Measurements from ENCODE around the gene TNRC18. TPM values are rescaled to one million over a fixed set of nuclear protein-coding genes. Genes with fewer than 3 reads are reported as not detected.

TNRC18 gene
- total RNA-seq, 2 experiments from 2014 or later: 12.2 to 64.2 TPM

- H3K79me2 ChIP-seq (ENCODE audit: insufficient read depth, low read depth, low read length): no peaks in the 10 kb centered on the region
- peak overlapping the region; percentile 68 for H3K4me2 ChIP-seq (ENCODE audit: low read length)
- H4K20me1 ChIP-seq (ENCODE audit: insufficient read depth, low read length): no peaks in the 10 kb centered on the region
- no peaks in the 10 kb centered on the region for H3K9me3 ChIP-seq (ENCODE audit: low read length)
- intact Hi-C loops (cut with micrococcal nuclease; ENCODE audit: unreplicated experiment): loop anchor here (1.0 kb wide), 2 partner anchors 11 to 27 kb away; no protein-coding TSS in a partner anchor
- H3K9me2 ChIP-seq (ENCODE audit: insufficient read depth, low read length): no peaks in the 10 kb centered on the region
- no TSS peak for BruUV-seq (replicated peaks)
- peaks cover 27% of the 10 kb centered on the region for H3K4me1 ChIP-seq (ENCODE audit: insufficient read depth, low read length, poor library complexity, severe bottlenecking)
- H2AFZ ChIP-seq (ENCODE audit: low read length): 0 out of 2 replicates have a peak overlapping the region, but pooled peaks have one; percentile 16
- peak overlapping the region; percentile 81 for H3K4me3 ChIP-seq (ENCODE audit: low read depth, low read length, poor library complexity, severe bottlenecking)
- DNase-seq (ENCODE audit: low spot score): peak; percentile 87
- ChIA-PET CTCF (ENCODE audit: unreplicated experiment) (no interaction called here), POLR2A (interaction anchor here (1.1 to 1.2 kb wide), 2 partner anchors 12 to 28 kb away, joined by 3 to 6 read pairs; no protein-coding TSS in a partner anchor)
- H3K27ac ChIP-seq (ENCODE audit: low read depth, low read length, poor library complexity, severe bottlenecking): no peak overlapping the region
- no peak for TF ChIP-seq CTCF (conservative IDR thresholded peaks at IDR 0.05; ENCODE audit: low read length)
- TF ChIP-seq EZH2phosphoT487 (IDR thresholded peaks at IDR 0.05; ENCODE audit: borderline replicate concordance, low read depth, low read length): no peak
- no peaks in the 10 kb centered on the region for H3K36me3 ChIP-seq (ENCODE audit: insufficient read depth, low read length)
Observed at GRCh38 chr7:5423976-5424748, 528 bp upstream of the TNRC18 start.

- no TSS peak for BruUV-seq (replicated peaks)
- H3K4me2 ChIP-seq (ENCODE audit: low read length): peak overlapping the region; percentile 68
- intact Hi-C loops (cut with micrococcal nuclease; ENCODE audit: unreplicated experiment): no loop called here
- H3K9me2 ChIP-seq (ENCODE audit: insufficient read depth, low read length): no peaks in the 10 kb centered on the region
- H3K79me2 ChIP-seq (ENCODE audit: insufficient read depth, low read depth, low read length): no peaks in the 10 kb centered on the region
- H3K27ac ChIP-seq (ENCODE audit: low read depth, low read length, poor library complexity, severe bottlenecking): no peak overlapping the region
- TF ChIP-seq CTCF (conservative IDR thresholded peaks at IDR 0.05; ENCODE audit: low read length): no peak
- TF ChIP-seq EZH2phosphoT487 (IDR thresholded peaks at IDR 0.05; ENCODE audit: borderline replicate concordance, low read depth, low read length): no peak; the same call in 1 of the 2 replicates
- H3K4me3 ChIP-seq (ENCODE audit: low read depth, low read length, poor library complexity, severe bottlenecking): peak overlapping the region; percentile 81
- DNase-seq (ENCODE audit: low spot score): peak; percentile 41
- H4K20me1 ChIP-seq (ENCODE audit: insufficient read depth, low read length): no peaks in the 10 kb centered on the region
- H2AFZ ChIP-seq (ENCODE audit: low read length): peak overlapping the region; percentile 70
- H3K9me3 ChIP-seq (ENCODE audit: low read length): no peaks in the 10 kb centered on the region
- ChIA-PET POLR2A (interaction anchor here (0.5 to 1.3 kb wide), 6 partner anchors 11 to 58 kb away, joined by 3 to 6 read pairs (median 4); no protein-coding TSS in a partner anchor), CTCF (ENCODE audit: unreplicated experiment) (interaction anchor here (0.6 kb wide), 1 partner anchor 258 kb away, joined by 3 read pairs; no protein-coding TSS in a partner anchor)
- peaks cover 27% of the 10 kb centered on the region for H3K4me1 ChIP-seq (ENCODE audit: insufficient read depth, low read length, poor library complexity, severe bottlenecking)
- no peaks in the 10 kb centered on the region for H3K36me3 ChIP-seq (ENCODE audit: insufficient read depth, low read length)
Observed at GRCh38 chr7:5422396-5423305, 983 bp downstream of the TNRC18 start.
